ENCODE data around the gene FBXO34. TPM values are rescaled to one million over a fixed set of nuclear protein-coding genes. Genes with fewer than 3 reads are reported as not detected.
A peak's percentile ranks its signal among the peaks of the same experiment; 100 is the strongest.
"Not testable (repeated sequence)": the region's sequence is repeated elsewhere in the genome, so short reads cannot be mapped to it uniquely, and the experiment has no call there.

FBXO34 gene
- total RNA-seq, 1 donor from 2014 or later, result 25.3 TPM

DNA sequence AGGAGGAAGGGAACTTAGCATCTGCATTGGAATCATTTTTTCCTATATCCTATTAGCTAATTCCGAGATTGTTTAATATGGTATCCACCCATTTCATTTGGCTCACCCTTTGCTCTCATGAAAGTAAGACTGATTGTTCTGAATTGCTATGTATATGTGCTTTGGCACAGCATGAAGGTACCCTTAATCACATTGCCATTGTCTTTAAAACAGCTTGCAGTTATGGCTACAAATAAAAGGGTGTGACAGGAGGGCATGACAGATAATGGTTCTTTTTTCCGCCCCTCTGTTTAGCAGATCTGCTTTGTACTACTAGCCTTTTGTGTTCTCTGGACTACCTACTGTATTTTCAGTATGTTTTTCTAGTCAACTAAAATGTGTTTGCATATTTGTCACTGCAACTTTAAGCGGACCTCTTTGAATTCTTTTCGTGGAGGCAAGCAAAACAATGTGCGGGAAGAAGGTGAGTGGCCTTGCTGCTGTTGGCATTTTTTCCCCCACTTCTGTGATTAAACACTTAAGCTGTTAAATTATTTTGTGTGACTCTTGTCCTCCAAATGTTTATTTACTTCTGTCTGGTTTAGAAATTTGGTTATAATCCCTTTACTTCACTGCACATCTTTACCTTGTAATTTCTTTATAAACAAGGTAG lies 35.8 kb downstream of the FBXO34 start:
- intact Hi-C loops (cut with micrococcal nuclease), result loop anchor here (2.0 kb wide), 1 partner anchor 24 kb away; no protein-coding TSS in a partner anchor
- H3K27ac Mint-ChIP-seq, result no peak overlapping the region

DNA sequence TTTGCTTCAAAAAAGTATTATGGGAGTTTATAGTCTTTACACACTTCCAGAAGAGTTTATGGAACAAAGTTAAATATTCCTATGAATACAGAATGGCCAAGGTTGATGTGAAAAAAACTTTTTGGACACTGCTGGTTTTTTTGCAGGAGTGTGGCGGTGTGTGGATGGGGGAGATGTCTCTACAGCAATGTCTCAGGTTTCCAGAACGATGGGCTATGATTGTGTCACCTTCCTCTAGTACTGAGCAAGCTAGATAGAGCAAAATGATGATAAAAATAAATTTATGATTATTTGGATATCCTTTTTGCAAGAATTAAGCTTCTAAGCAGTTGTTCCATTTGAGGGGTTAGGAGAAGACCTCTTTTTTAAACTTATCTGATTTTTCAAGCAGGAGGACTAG lies 37.9 kb downstream of the FBXO34 start:
- H3K36me3 Mint-ChIP-seq (ENCODE audit: low read depth), result peaks cover 51% of the 10 kb centered on the region
- no peak overlapping the region for H3K27ac Mint-ChIP-seq
- H3K4me1 Mint-ChIP-seq, result peaks cover 14% of the 10 kb centered on the region
- DNase-seq, result no peak
- no peaks in the 10 kb centered on the region for H3K27me3 Mint-ChIP-seq
- intact Hi-C loops (cut with micrococcal nuclease), result no loop called here
- no peak overlapping the region for H3K4me3 Mint-ChIP-seq
- H3K9me3 Mint-ChIP-seq, result peaks cover 25% of the 10 kb centered on the region

More for the DNA sequence above, 35.8 kb downstream of the FBXO34 start:
- DNase-seq, result no peak
- H3K27me3 Mint-ChIP-seq, result no peaks in the 10 kb centered on the region
- peaks cover 17% of the 10 kb centered on the region for H3K4me1 Mint-ChIP-seq
- H3K4me3 Mint-ChIP-seq, result no peak overlapping the region
- peaks cover 34% of the 10 kb centered on the region for H3K36me3 Mint-ChIP-seq (ENCODE audit: low read depth)
- H3K9me3 Mint-ChIP-seq, result peaks cover 15% of the 10 kb centered on the region

DNA sequence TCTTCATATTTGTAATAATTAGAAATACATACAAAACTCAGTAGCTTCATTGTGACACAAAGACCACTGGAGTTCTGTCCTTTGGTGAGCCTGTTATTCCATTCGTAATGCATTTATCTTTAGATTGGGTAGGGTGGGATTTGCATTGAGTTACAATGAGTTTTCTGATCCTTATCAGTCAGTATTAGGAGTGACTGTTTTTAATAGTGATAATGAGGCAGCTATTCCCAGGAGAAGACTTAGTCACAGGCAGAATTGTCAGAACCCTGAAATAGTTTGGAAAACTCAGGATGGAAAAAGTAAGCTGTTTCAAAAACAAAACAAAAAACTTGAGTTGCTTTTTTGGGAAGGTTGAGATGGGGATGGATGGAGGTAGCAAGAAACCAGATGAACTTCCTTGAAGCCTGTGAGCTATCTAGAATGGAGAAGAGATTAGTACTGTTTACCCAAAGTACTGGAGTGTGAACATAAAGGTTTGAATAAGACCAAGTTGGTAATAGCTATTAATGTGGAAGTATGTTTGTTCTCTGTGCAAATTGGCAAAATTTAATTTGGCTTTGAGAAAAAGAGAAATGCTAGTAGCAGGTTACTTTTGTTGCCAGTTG lies 38.6 kb downstream of the FBXO34 start:
- H3K27ac Mint-ChIP-seq, result no peak overlapping the region
- intact Hi-C loops (cut with micrococcal nuclease), result loop anchor here (5.0 kb wide), 1 partner anchor 33 kb away; no protein-coding TSS in a partner anchor
- DNase-seq, result no peak
- H3K4me3 Mint-ChIP-seq, result no peak overlapping the region
- H3K9me3 Mint-ChIP-seq, result peaks cover 25% of the 10 kb centered on the region
- no peaks in the 10 kb centered on the region for H3K27me3 Mint-ChIP-seq
- H3K36me3 Mint-ChIP-seq (ENCODE audit: low read depth), result peaks cover 53% of the 10 kb centered on the region
- H3K4me1 Mint-ChIP-seq, result peaks cover 14% of the 10 kb centered on the region

DNA sequence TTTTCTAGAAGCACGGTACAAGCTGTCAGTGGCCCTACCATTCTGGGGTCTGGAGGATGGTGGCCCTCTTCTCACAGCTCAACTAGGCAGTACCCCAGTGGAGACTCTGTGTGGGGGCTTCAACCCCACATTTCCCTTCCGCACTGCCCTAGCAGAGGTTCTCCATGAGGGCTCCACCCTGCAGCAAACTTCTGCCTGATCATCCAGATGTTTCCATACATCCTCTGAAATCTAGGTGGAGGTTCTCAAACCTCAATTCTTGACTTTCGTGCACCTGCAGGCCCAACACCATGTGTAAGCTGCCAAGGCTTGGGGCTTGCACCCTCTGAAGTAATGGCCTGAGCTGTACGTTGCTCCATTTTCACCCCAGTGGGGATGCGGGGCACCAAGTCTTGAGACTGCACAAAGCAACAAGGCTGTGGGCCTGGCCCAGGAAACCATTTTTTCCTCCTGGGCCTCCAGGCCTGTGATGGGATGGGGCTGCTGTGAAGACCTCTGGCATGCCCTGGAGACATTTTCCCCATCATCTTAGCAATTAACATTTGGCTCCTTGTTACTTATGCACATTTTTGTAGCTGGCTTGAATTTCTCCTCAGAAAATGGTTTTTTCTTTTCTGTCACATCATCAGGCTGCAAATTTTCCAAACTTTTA lies 41.3 kb downstream of the FBXO34 start:
- not testable (repeated sequence) for H3K27me3 Mint-ChIP-seq, DNase-seq, H3K27ac Mint-ChIP-seq, H3K4me3 Mint-ChIP-seq, H3K4me1 Mint-ChIP-seq
- Mint-ChIP-seq H3K36me3 (ENCODE audit: low read depth) (peaks cover 64% of the 10 kb centered on the region), H3K9me3 (peaks cover 25% of the 10 kb centered on the region)
- intact Hi-C loops (cut with micrococcal nuclease), result loop anchor here (5.0 kb wide), 1 partner anchor 35 kb away; no protein-coding TSS in a partner anchor

GRCh38 chr14:55313480-55313879 lies 42.3 kb downstream of the FBXO34 start:
- Mint-ChIP-seq H3K4me3 (no peak overlapping the region), H3K27me3 (no peaks in the 10 kb centered on the region), H3K36me3 (ENCODE audit: low read depth) (peaks cover 64% of the 10 kb centered on the region), H3K4me1 (peaks cover 10% of the 10 kb centered on the region), H3K9me3 (peaks cover 25% of the 10 kb centered on the region), H3K27ac (peak overlapping the region; percentile 43)
- intact Hi-C loops (cut with micrococcal nuclease), result loop anchor here (5.0 kb wide), 1 partner anchor 36 kb away; no protein-coding TSS in a partner anchor
- DNase-seq, result no peak

GRCh38 chr14:55314449-55314848 lies 43.2 kb downstream of the FBXO34 start:
- Mint-ChIP-seq H3K9me3 (peaks cover 28% of the 10 kb centered on the region), H3K27ac (no peak overlapping the region), H3K36me3 (ENCODE audit: low read depth) (peaks cover 67% of the 10 kb centered on the region), H3K4me1 (peaks cover 12% of the 10 kb centered on the region), H3K4me3 (no peak overlapping the region), H3K27me3 (no peaks in the 10 kb centered on the region)
- DNase-seq, result no peak
- intact Hi-C loops (cut with micrococcal nuclease), result loop anchor here (5.0 kb wide), 1 partner anchor 37 kb away; no protein-coding TSS in a partner anchor

DNA sequence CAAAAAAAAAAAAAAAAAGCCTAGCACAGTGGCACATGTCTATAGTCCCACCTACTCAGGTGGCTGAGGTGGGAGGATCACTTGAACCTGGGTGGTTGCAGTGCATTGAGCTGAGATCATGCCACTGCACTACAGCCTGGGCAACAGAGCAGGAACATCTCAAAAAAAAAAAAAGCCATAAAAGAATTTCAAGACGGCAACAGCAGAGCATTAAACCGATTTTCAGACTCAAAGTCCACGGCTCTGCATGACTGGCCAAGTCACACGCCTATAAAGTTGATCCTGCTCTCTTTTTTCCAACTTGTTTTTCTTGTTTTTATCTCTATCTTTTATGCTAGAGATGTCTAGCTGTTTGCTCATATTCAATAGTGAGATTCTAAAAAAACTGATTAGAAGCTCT lies 45.3 kb downstream of the FBXO34 start:
- peaks cover 14% of the 10 kb centered on the region for H3K9me3 Mint-ChIP-seq
- peaks cover 12% of the 10 kb centered on the region for H3K4me1 Mint-ChIP-seq
- intact Hi-C loops (cut with micrococcal nuclease), result no loop called here
- no peak overlapping the region for H3K4me3 Mint-ChIP-seq
- DNase-seq, result no peak
- peaks cover 47% of the 10 kb centered on the region for H3K36me3 Mint-ChIP-seq (ENCODE audit: low read depth)
- H3K27ac Mint-ChIP-seq, result no peak overlapping the region
- H3K27me3 Mint-ChIP-seq, result no peaks in the 10 kb centered on the region

DNA sequence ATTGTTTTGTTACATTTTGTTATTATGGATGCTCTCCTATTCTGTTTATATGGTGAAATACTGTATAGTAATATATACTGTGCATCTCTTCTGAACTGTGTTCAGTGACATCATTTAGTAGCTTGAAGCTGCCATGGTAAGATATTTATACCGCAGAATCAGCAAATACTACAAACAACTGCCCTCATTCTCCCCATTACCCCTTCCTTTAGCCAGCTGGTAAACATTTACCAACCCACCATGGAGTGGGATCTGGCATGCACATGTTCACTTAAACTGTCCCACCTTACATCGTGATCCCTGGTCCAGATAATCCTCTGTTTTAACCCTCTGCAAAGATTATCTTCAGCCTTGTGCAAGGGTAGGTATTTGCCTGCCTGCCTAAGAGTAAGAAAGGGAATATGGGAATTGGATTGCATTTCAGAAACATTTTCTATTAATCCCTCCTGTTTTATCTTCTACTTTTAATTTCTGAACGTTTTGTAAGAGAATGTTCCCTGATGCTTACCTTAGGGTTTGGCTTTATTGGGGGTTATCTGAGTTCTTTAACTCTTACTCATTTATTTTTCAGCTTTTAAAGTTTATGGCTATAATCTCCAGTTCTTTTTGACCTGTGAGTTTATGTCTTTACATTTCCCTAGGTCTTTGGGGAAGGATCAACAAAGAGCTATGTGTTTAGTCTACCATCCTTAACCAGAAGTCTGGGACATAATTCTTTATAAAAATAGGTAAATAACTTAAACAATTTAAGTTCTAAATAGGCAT lies 46.5 kb downstream of the FBXO34 start:
- Mint-ChIP-seq H3K9me3 (peaks cover 14% of the 10 kb centered on the region), H3K4me3 (no peak overlapping the region), H3K36me3 (ENCODE audit: low read depth) (peaks cover 41% of the 10 kb centered on the region), H3K4me1 (peaks cover 12% of the 10 kb centered on the region), H3K27ac (no peak overlapping the region), H3K27me3 (no peaks in the 10 kb centered on the region)
- no peak for DNase-seq
- intact Hi-C loops (cut with micrococcal nuclease), result no loop called here

GRCh38 chr14:55318694-55319093 lies 47.5 kb downstream of the FBXO34 start:
- peaks cover 33% of the 10 kb centered on the region for H3K36me3 Mint-ChIP-seq (ENCODE audit: low read depth)
- H3K27ac Mint-ChIP-seq, result no peak overlapping the region
- no peaks in the 10 kb centered on the region for H3K27me3 Mint-ChIP-seq
- H3K4me1 Mint-ChIP-seq, result peaks cover 7% of the 10 kb centered on the region
- no peak overlapping the region for H3K4me3 Mint-ChIP-seq
- intact Hi-C loops (cut with micrococcal nuclease), result no loop called here
- no peak for DNase-seq
- H3K9me3 Mint-ChIP-seq, result peaks cover 4% of the 10 kb centered on the region

GRCh38 chr14:55323910-55324309 lies 52.7 kb downstream of the FBXO34 start:
- H3K27ac Mint-ChIP-seq, result no peak overlapping the region
- H3K4me3 Mint-ChIP-seq, result no peak overlapping the region
- intact Hi-C loops (cut with micrococcal nuclease), result no loop called here
- no peaks in the 10 kb centered on the region for H3K27me3 Mint-ChIP-seq
- peaks cover 11% of the 10 kb centered on the region for H3K36me3 Mint-ChIP-seq (ENCODE audit: low read depth)
- peaks cover 24% of the 10 kb centered on the region for H3K4me1 Mint-ChIP-seq
- H3K9me3 Mint-ChIP-seq, result peaks cover under 1% of the 10 kb centered on the region
- no peak for DNase-seq

- Mint-ChIP-seq H3K4me3 (no peak overlapping the region), H3K9me3 (no peaks in the 10 kb centered on the region), H3K27me3 (no peaks in the 10 kb centered on the region), H3K27ac (no peak overlapping the region), H3K4me1 (peaks cover 29% of the 10 kb centered on the region), H3K36me3 (ENCODE audit: low read depth) (peaks cover 8% of the 10 kb centered on the region)
- no peak for DNase-seq
- intact Hi-C loops (cut with micrococcal nuclease), result no loop called here
These were observed 53.6 kb downstream of the FBXO34 start for GRCh38 chr14:55324812-55325211.

DNA sequence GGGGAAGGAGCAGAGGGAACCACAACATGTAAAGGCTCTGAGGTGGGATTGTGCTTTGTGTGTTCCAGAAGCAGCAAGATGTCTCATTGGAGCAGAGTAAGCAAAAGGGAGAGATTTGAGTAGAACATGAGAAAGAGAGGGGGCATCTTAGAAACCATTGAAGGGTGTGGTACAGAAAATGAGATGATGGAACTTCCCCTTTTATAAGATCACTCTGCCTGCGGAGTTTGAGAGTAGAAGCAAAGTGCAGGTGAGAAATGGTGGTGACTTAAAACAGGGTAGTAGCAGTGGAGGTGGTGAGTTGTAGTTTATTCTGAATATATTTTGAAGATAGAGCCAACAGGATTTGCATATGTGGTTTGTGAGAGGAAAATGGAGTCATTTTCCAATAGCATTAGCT lies 56.0 kb downstream of the FBXO34 start:
- Mint-ChIP-seq H3K4me1 (peaks cover 45% of the 10 kb centered on the region), H3K36me3 (ENCODE audit: low read depth) (peaks cover 10% of the 10 kb centered on the region), H3K27ac (peak overlapping the region; percentile 3), H3K4me3 (no peak overlapping the region), H3K27me3 (no peaks in the 10 kb centered on the region), H3K9me3 (no peaks in the 10 kb centered on the region)
- intact Hi-C loops (cut with micrococcal nuclease), result loop anchor here (2.0 kb wide), 1 partner anchor 14 kb away; no protein-coding TSS in a partner anchor
- DNase-seq, result no peak

DNA sequence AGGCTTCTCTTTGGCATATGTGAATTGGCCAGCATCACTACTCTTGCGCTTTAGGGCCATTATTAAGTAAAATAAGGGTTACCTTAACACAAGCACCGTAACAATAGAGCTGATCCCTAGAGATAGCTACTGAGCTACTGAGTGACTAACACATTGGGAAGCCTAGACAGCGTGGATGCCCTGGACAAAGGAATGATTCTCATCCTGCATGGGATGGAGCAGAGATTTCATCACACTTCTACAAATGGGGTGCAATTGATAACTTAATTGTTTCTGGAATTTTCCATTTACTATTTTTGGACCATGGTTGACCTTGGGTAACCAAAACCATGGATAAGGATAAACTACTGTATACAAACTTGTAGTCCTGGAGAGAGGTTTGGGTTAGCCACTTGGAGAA lies 57.1 kb downstream of the FBXO34 start:
- Mint-ChIP-seq H3K4me3 (no peak overlapping the region), H3K9me3 (no peaks in the 10 kb centered on the region), H3K4me1 (peaks cover 56% of the 10 kb centered on the region), H3K36me3 (ENCODE audit: low read depth) (peaks cover 10% of the 10 kb centered on the region), H3K27ac (no peak overlapping the region), H3K27me3 (no peaks in the 10 kb centered on the region)
- no peak for DNase-seq
- intact Hi-C loops (cut with micrococcal nuclease), result no loop called here
